Uterus (tissue), 4 donors: ENCODE measurements around the gene KDM8. TPM values are rescaled to one million over a fixed set of nuclear protein-coding genes. Genes with fewer than 3 reads are reported as not detected.

ENCODE experiments used
- DNase-seq, 2 donors: peaks; one replicate each; pipeline ENCODE4 v3.0.0-alpha.2; 2019 to 2020
- H3K27ac ChIP-seq, 2 donors: fragments of 200-600 bp; sonication (generic); 1 replicate in 1 of 2; 2 replicates in 1 of 2; pipeline ENCODE4 v1.5.1; 2016 to 2018
- H3K27me3 ChIP-seq, 2 donors: fragments of 200-600 bp; sonication (generic); one replicate each; pipeline ENCODE4 v1.5.1; 2018 to 2019; ENCODE audit warnings: control low read depth in 1 of 2
- H3K36me3 ChIP-seq, 2 donors: fragments of 200-600 bp; sonication (generic); one replicate each; pipeline ENCODE4 v1.5.1; 2019; ENCODE audit warnings: control low read depth in 1 of 2
- H3K4me1 ChIP-seq, 2 donors: fragments of 200-600 bp; sonication (generic); one replicate each; pipeline ENCODE4 v1.5.1; 2018 to 2019; ENCODE audit warnings: control low read depth in 1 of 2
- H3K4me3 ChIP-seq, 2 donors: fragments of 200-600 bp; sonication (generic); 1 replicate in 1 of 2; 2 replicates in 1 of 2; pipeline ENCODE4 v1.5.1; 2018 to 2019; ENCODE audit warnings: mild to moderate bottlenecking in 1 of 2
- H3K9me3 ChIP-seq, 2 donors: fragments of 200-600 bp; sonication (generic); one replicate each; pipeline ENCODE4 v1.5.1; 2019; ENCODE audit warnings: control low read depth in 1 of 2
- POLR2A ChIP-seq, 2 donors: fragments of 450-650 bp; IDR thresholded peaks; one replicate each; pipeline ENCODE4 v1.6.1; 2016; ENCODE audit warnings: antibody characterized with exemption in 2 of 2, mild to moderate bottlenecking in 1 of 2, moderate library complexity in 1 of 2
- intact Hi-C: fragments of 100-400 bp; cut with DNase I; formaldehyde crosslinking; loops from one replicate; pipeline ENCODE4 v1.15.1; 2023; ENCODE audit warnings: low total_unique reads
- total RNA-seq, 4 donors: library from RNA; depleted of rRNA in 3 of 4; stranded (reverse); fragments of >200 nt in 3 of 4; gene quantifications; one replicate each; pipeline versions ENCODE4 v1.1.0 to v1.2.4, GENCODE V29; 2014 to 2023
- TF ChIP-seq, protein P1 (sequence below), 4 experiments: fragments of 200-600 bp in 2 of 4; fragments of 450-650 bp in 2 of 4; sonication (generic) in 2 of 4; IDR thresholded peaks; one replicate each; pipeline ENCODE4 v1.5.1; 2016 to 2019; ENCODE audit warnings: antibody characterized with exemption in 4 of 4, mild to moderate bottlenecking in 2 of 4, moderate library complexity in 1 of 4
- donor health status: DM: yes; HTN: yes; CAD: no.

Gene KDM8
- total RNA-seq, 4 donors from 2014 or later, result 4.1 to 31.0 (median 11.5) TPM; not detected in 1

DNA sequence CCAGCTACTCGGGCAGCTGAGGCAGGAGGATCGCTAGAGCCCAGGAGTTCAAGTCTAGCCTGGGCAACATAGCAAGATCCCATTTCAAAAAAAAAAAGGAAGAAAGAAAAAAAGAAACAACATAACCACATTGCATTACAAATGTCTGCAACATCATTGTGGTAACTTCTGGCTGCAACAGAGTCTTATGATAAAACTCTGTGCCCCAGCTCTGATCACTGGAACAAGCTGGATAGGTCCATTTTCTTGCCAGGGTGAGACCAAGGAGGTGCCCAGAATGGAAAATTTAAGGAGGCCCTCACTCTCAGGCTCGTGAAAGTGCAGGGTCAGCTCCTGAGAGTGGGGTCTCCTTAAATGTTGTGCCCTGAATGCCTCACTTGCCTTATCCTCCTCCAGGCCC is 37.8 kb upstream of the KDM8 start:
- no peaks in the 10 kb centered on the region for H3K36me3 ChIP-seq
- no peak for DNase-seq
- H3K27ac ChIP-seq, result no peak overlapping the region
- H3K27me3 ChIP-seq, result no peaks in the 10 kb centered on the region
- no peaks in the 10 kb centered on the region for H3K4me1 ChIP-seq
- H3K9me3 ChIP-seq, result peaks cover 0 to 6% of the 10 kb centered on the region in 2 donors
- intact Hi-C loops, result no loop called here
- TF ChIP-seq, protein P1, sequence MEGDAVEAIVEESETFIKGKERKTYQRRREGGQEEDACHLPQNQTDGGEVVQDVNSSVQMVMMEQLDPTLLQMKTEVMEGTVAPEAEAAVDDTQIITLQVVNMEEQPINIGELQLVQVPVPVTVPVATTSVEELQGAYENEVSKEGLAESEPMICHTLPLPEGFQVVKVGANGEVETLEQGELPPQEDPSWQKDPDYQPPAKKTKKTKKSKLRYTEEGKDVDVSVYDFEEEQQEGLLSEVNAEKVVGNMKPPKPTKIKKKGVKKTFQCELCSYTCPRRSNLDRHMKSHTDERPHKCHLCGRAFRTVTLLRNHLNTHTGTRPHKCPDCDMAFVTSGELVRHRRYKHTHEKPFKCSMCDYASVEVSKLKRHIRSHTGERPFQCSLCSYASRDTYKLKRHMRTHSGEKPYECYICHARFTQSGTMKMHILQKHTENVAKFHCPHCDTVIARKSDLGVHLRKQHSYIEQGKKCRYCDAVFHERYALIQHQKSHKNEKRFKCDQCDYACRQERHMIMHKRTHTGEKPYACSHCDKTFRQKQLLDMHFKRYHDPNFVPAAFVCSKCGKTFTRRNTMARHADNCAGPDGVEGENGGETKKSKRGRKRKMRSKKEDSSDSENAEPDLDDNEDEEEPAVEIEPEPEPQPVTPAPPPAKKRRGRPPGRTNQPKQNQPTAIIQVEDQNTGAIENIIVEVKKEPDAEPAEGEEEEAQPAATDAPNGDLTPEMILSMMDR (IDR thresholded peaks at IDR 0.05), result no peak
- TF ChIP-seq POLR2A (IDR thresholded peaks at IDR 0.05), result no peak
- H3K4me3 ChIP-seq, result no peak overlapping the region

DNA sequence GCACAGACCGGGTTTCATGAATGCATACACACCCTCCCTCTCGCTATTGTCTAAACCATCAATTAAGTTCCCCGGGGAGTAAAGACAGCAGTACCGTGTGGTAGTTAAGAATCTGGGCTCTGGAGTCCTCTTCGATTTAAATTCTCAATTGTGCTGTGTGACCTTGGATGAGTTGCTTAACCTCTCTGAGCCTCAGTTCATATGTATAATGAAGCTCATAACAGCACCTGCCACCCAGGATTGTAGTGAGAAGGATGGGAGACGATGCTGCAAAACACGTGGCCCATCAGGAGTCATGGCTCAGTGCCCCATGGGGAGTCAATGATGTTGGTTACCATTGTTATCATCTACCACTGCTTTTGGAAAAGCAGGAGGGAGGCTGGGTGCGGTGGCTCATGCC is 34.5 kb upstream of the KDM8 start:
- Histone ChIP-seq H3K27me3 (no peaks in the 10 kb centered on the region), H3K9me3 (no peaks in the 10 kb centered on the region), H3K27ac (no peak overlapping the region), H3K4me1 (no peaks in the 10 kb centered on the region), H3K36me3 (no peaks in the 10 kb centered on the region), H3K4me3 (no peak overlapping the region)
- no peak for DNase-seq
- TF ChIP-seq, protein P1 (IDR thresholded peaks at IDR 0.05), result no peak
- TF ChIP-seq POLR2A (IDR thresholded peaks at IDR 0.05), result no peak
- intact Hi-C loops, result no loop called here

- DNase-seq, result no peak
- Histone ChIP-seq H3K27ac (no peak overlapping the region), H3K36me3 (no peaks in the 10 kb centered on the region), H3K4me1 (no peaks in the 10 kb centered on the region), H3K4me3 (no peak overlapping the region), H3K9me3 (no peaks in the 10 kb centered on the region), H3K27me3 (no peaks in the 10 kb centered on the region)
- TF ChIP-seq POLR2A (IDR thresholded peaks at IDR 0.05), result no peak
- TF ChIP-seq, protein P1 (IDR thresholded peaks at IDR 0.05), result no peak
- intact Hi-C loops, result no loop called here
Observed at GRCh38 chr16:27169511-27170071, 33.7 kb upstream of the KDM8 start.

DNA sequence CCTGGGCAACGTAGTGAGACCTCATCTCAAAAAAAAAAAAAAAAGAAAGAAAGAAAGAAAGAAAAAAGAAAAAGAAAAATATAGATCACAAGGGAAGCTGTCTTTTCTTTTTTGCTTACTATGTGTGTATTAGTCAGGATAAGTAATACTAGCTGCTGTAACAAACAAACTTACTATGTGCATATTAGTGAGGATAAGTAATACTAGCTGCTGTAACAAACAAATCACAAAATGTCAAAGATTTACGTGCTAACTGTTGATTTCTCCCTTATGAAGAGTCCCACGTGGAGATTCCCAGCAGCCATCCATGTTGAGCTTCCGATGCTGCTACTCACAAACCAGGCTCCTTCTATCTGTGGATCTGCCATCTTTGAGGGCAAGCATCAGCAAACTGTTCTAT is 31.7 kb upstream of the KDM8 start:
- H3K36me3 ChIP-seq, result no peaks in the 10 kb centered on the region
- no peak overlapping the region for H3K27ac ChIP-seq
- H3K9me3 ChIP-seq, result no peaks in the 10 kb centered on the region
- intact Hi-C loops, result no loop called here
- no peak overlapping the region for H3K4me3 ChIP-seq
- no peak for DNase-seq
- H3K27me3 ChIP-seq, result no peaks in the 10 kb centered on the region
- no peaks in the 10 kb centered on the region for H3K4me1 ChIP-seq
- TF ChIP-seq, protein P1 (IDR thresholded peaks at IDR 0.05), result no peak
- no peak for TF ChIP-seq POLR2A (IDR thresholded peaks at IDR 0.05)

GRCh38 chr16:27174007-27174406 is 29.3 kb upstream of the KDM8 start:
- Histone ChIP-seq H3K36me3 (no peaks in the 10 kb centered on the region), H3K27me3 (no peaks in the 10 kb centered on the region), H3K9me3 (no peaks in the 10 kb centered on the region), H3K4me3 (no peak overlapping the region), H3K4me1 (no peaks in the 10 kb centered on the region), H3K27ac (no peak overlapping the region)
- TF ChIP-seq, protein P1 (IDR thresholded peaks at IDR 0.05), result no peak
- TF ChIP-seq POLR2A (IDR thresholded peaks at IDR 0.05), result no peak
- intact Hi-C loops, result no loop called here
- DNase-seq, result no peak
